Measurements from ENCODE around the gene RNF182. TPM values are rescaled to one million over a fixed set of nuclear protein-coding genes. Genes with fewer than 3 reads are reported as not detected.
A peak's percentile ranks its signal among the peaks of the same experiment; 100 is the strongest.

RNF182 gene
- total RNA-seq, 1 donor from 2014 or later = 4.2 TPM

- Mint-ChIP-seq H3K4me1 (peaks cover 10% of the 10 kb centered on the region), H3K27ac (no peak overlapping the region), H3K4me3 (no peak overlapping the region)
Observed at GRCh38 chr6:14001329-14002012, 76.7 kb downstream of the RNF182 start.

GRCh38 chr6:14002176-14002947 is 77.6 kb downstream of the RNF182 start:
- DNase-seq (ENCODE audit: low spot score in 2 of 2, unreplicated experiment in 2 of 2) = no peak
- TF ChIP-seq, protein P1, sequence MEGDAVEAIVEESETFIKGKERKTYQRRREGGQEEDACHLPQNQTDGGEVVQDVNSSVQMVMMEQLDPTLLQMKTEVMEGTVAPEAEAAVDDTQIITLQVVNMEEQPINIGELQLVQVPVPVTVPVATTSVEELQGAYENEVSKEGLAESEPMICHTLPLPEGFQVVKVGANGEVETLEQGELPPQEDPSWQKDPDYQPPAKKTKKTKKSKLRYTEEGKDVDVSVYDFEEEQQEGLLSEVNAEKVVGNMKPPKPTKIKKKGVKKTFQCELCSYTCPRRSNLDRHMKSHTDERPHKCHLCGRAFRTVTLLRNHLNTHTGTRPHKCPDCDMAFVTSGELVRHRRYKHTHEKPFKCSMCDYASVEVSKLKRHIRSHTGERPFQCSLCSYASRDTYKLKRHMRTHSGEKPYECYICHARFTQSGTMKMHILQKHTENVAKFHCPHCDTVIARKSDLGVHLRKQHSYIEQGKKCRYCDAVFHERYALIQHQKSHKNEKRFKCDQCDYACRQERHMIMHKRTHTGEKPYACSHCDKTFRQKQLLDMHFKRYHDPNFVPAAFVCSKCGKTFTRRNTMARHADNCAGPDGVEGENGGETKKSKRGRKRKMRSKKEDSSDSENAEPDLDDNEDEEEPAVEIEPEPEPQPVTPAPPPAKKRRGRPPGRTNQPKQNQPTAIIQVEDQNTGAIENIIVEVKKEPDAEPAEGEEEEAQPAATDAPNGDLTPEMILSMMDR (IDR thresholded peaks at IDR 0.05; ENCODE audit: unreplicated experiment) = no peak
- Mint-ChIP-seq H3K4me3 (no peak overlapping the region), H3K9me3 (peaks cover 6% of the 10 kb centered on the region), H3K36me3 (no peaks in the 10 kb centered on the region), H3K27ac (no peak overlapping the region), H3K4me1 (peaks cover 10% of the 10 kb centered on the region), H3K27me3 (ENCODE audit: low read depth) (peaks cover 5% of the 10 kb centered on the region)

More at GRCh38 chr6:14001329-14002012, 76.7 kb downstream of the RNF182 start:
- Mint-ChIP-seq H3K27me3 (ENCODE audit: low read depth) (peaks cover 3% of the 10 kb centered on the region), H3K36me3 (no peaks in the 10 kb centered on the region), H3K9me3 (peaks cover 6% of the 10 kb centered on the region)
- TF ChIP-seq, protein P1 (IDR thresholded peaks at IDR 0.05; ENCODE audit: unreplicated experiment) = no peak
- DNase-seq (ENCODE audit: low spot score in 2 of 2, unreplicated experiment in 2 of 2) = no peak

DNA sequence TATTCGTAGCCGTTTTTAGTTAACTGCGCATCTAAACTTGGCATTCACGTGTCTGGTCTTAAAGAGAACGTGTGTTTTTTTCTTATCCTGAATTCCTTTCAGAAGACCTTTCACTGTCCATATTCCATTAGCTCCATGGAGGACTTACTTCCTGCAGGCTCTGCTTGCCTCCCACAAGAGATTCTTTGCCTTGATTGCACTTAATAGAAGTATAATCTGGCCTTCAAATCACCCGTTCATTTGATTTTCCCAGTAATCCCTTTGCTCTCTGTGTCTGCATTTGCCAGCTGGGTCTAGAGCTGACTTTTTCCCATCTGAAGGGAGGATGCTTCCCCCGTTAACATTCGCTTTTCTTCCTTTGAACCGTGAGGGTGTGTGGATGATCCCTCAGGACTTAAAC is 79.5 kb downstream of the RNF182 start:
- peaks cover 10% of the 10 kb centered on the region for H3K4me1 Mint-ChIP-seq
- H3K27me3 Mint-ChIP-seq (ENCODE audit: low read depth) = peaks cover 7% of the 10 kb centered on the region
- no peaks in the 10 kb centered on the region for H3K9me3 Mint-ChIP-seq
- TF ChIP-seq, protein P1 (IDR thresholded peaks at IDR 0.05; ENCODE audit: unreplicated experiment) = no peak
- H3K27ac Mint-ChIP-seq = peak overlapping the region; percentile 1
- no peak for DNase-seq (ENCODE audit: low spot score in 2 of 2, unreplicated experiment in 2 of 2)
- H3K36me3 Mint-ChIP-seq = no peaks in the 10 kb centered on the region
- H3K4me3 Mint-ChIP-seq = no peak overlapping the region

DNA sequence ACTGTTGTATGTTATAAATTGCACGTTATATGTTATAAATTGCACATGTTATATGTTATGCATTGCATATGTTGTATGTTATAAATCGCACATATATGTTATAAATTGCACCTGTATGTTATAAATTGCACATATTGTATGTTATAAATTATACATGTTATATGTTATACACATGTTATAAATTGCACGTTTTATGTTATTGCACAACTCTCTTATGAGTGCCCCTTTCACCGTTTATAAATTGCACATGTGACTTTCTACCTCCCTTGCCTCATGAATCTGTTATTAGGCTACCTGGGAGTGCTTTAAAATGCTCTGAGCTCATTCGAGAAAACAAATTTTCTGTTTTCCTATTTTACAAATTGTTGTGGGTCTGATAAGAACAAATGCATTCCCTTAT is 84.1 kb downstream of the RNF182 start:
- Mint-ChIP-seq H3K4me1 (peaks cover 10% of the 10 kb centered on the region), H3K9me3 (peaks cover 9% of the 10 kb centered on the region), H3K36me3 (no peaks in the 10 kb centered on the region), H3K27ac (no peak overlapping the region), H3K4me3 (no peak overlapping the region), H3K27me3 (ENCODE audit: low read depth) (peaks cover 12% of the 10 kb centered on the region)
- TF ChIP-seq, protein P1 (IDR thresholded peaks at IDR 0.05; ENCODE audit: unreplicated experiment) = no peak
- DNase-seq (ENCODE audit: low spot score in 2 of 2, unreplicated experiment in 2 of 2) = no peak

GRCh38 chr6:14009431-14009830 is 84.7 kb downstream of the RNF182 start:
- H3K4me3 Mint-ChIP-seq = no peak overlapping the region

More at GRCh38 chr6:14009431-14009830, 84.7 kb downstream of the RNF182 start:
- TF ChIP-seq, protein P1 (IDR thresholded peaks at IDR 0.05; ENCODE audit: unreplicated experiment) = no peak
- peaks cover 9% of the 10 kb centered on the region for H3K9me3 Mint-ChIP-seq
- H3K27me3 Mint-ChIP-seq (ENCODE audit: low read depth) = peaks cover 12% of the 10 kb centered on the region
- peaks cover 8% of the 10 kb centered on the region for H3K4me1 Mint-ChIP-seq
- no peak overlapping the region for H3K27ac Mint-ChIP-seq
- H3K36me3 Mint-ChIP-seq = no peaks in the 10 kb centered on the region
- no peak for DNase-seq (ENCODE audit: low spot score in 2 of 2, unreplicated experiment in 2 of 2)
